ENCODE data around the gene TBCB.
"Not testable (repeated sequence)": the region's sequence is repeated elsewhere in the genome, so short reads cannot be mapped to it uniquely, and the experiment has no call there.

GRCh38 chr19:36134867-36135266 lies 19.6 kb downstream of the TBCB start:
- TF ChIP-seq SMC3 (IDR thresholded peaks at IDR 0.05); POLR2A (IDR thresholded peaks at IDR 0.05; ENCODE audit: low read length); RCOR1 (IDR thresholded peaks at IDR 0.05; ENCODE audit: low read depth, low read length); NPAS2 (CRISPR knock-in tag; IDR thresholded peaks at IDR 0.05; ENCODE audit: borderline replicate concordance); CBX8 (IDR thresholded peaks at IDR 0.05); BHLHE40 (IDR thresholded peaks at IDR 0.05; ENCODE audit: low read depth, low read length); CTCF (IDR thresholded peaks at IDR 0.05); RAD21 (conservative IDR thresholded peaks at IDR 0.05 in 1 of 2, IDR thresholded peaks at IDR 0.05 in 1 of 2); JUN (IDR thresholded peaks at IDR 0.05); CHD2 (IDR thresholded peaks at IDR 0.05; ENCODE audit: low read length, partially characterized antibody); HDAC2 (IDR thresholded peaks at IDR 0.05): not testable (repeated sequence)

Data from A549 (cell line).